ENCODE data around the gene GRIN2A.

GRCh38 chr16:9957002-9957401 is 225.2 kb downstream of the GRIN2A start:
- no peak for TF ChIP-seq CTCF (IDR thresholded peaks at IDR 0.05; ENCODE audit: poor library complexity, severe bottlenecking)
- TF ChIP-seq SMC3 (conservative IDR thresholded peaks at IDR 0.05; ENCODE audit: poor library complexity): no peak
- no peak for TF ChIP-seq EP300 (conservative IDR thresholded peaks at IDR 0.05; ENCODE audit: poor library complexity, severe bottlenecking)
- TF ChIP-seq RAD21 (conservative IDR thresholded peaks at IDR 0.05): no peak
- TF ChIP-seq POLR2AphosphoS5 (IDR thresholded peaks at IDR 0.05): no peak
